Esophagus squamous epithelium (tissue), 4 donors: ENCODE results near the gene RABGAP1L.

Experiments used
- CTCF ChIP-seq, 6 experiments: fragments of 450-650 bp in 4 of 6; fragments of 200-600 bp in 2 of 6; sonication (generic) in 2 of 6; IDR thresholded peaks; one replicate each; pipeline ENCODE4 v1.5.1; 2016 to 2019; ENCODE audit warnings: antibody characterized with exemption in 6 of 6, mild to moderate bottlenecking in 4 of 6, moderate library complexity in 4 of 6
- POLR2A ChIP-seq, 4 donors: fragments of 450-650 bp; IDR thresholded peaks; one replicate each; pipeline ENCODE4 v1.6.1; 2017; ENCODE audit warnings: antibody characterized with exemption in 4 of 4, mild to moderate bottlenecking in 4 of 4, moderate library complexity in 3 of 4

- TF ChIP-seq POLR2A (IDR thresholded peaks at IDR 0.05) (no peak), CTCF (IDR thresholded peaks at IDR 0.05) (no peak)
Measured at GRCh38 chr1:175024773-175025172, 865.5 kb downstream of the RABGAP1L start.
